Progenitor cell of endocrine pancreas (in vitro differentiated cells): ENCODE data around the gene SCN8A. TPM values are rescaled to one million over a fixed set of nuclear protein-coding genes. Genes with fewer than 3 reads are reported as not detected.
"Not testable (repeated sequence)": the region's sequence is repeated elsewhere in the genome, so short reads cannot be mapped to it uniquely, and the experiment has no call there.

Source experiments
- DNase-seq: peaks from one replicate; pipeline ENCODE4 v3.0.0; 2021; ENCODE audit warnings: low spot score; ENCODE audit not compliant: unreplicated experiment
- H3K27ac Mint-ChIP-seq: 2 replicates; pipeline ENCODE4 v1.8.0; 2021; ENCODE audit warnings: mild to moderate bottlenecking, moderate library complexity, mixed read lengths
- H3K27me3 Mint-ChIP-seq: 2 replicates; pipeline ENCODE4 v1.8.0; 2021; ENCODE audit warnings: mixed read lengths
- H3K36me3 Mint-ChIP-seq: 2 replicates; pipeline ENCODE4 v1.8.0; 2022; ENCODE audit warnings: mixed read lengths; ENCODE audit not compliant: insufficient read depth
- H3K4me1 Mint-ChIP-seq: 2 replicates; pipeline ENCODE4 v1.8.0; 2021; ENCODE audit warnings: low read depth, mixed read lengths
- H3K4me3 Mint-ChIP-seq: 2 replicates; pipeline ENCODE4 v1.8.0; 2021; ENCODE audit warnings: low read depth, mild to moderate bottlenecking, moderate library complexity, mixed read lengths
- H3K9me3 Mint-ChIP-seq: 2 replicates; pipeline ENCODE4 v1.8.0; 2021; ENCODE audit warnings: low read depth, mixed read lengths
- total RNA-seq: library from RNA; stranded (reverse); gene quantifications from 2 replicates; pipeline ENCODE4 v1.2.1, GENCODE V29; 2021
- TF ChIP-seq, protein P1 (sequence below): fragments of 200-600 bp; sonication (generic); IDR thresholded peaks from one replicate; pipeline ENCODE4 v1.5.0; 2021; ENCODE audit warnings: antibody characterized with exemption, mild to moderate bottlenecking; ENCODE audit not compliant: unreplicated experiment

The SCN8A gene
- total RNA-seq, 1 donor from 2014 or later: 9.8 TPM

DNA sequence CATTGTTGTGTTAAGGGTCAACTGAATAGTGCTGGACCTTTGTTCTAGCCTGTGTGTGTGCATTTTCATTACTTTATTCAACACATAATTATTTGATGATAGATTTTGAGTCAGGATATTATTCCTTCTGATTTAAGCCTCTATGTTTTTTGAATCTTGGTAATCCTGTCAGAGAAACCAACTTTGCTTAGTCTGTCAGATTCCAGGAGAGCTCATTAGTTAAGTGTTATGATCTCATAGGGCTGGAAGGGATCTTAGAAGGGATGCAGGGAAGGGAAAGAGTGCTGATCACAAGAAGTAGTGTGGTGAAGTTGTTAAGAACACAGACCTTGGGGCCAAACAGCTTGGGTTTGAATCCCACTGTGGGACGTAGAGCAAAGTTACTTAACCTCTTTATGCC, 52.9 kb downstream of the SCN8A start:
- H3K27ac Mint-ChIP-seq: no peak overlapping the region
- no peak for DNase-seq
- TF ChIP-seq, protein P1, sequence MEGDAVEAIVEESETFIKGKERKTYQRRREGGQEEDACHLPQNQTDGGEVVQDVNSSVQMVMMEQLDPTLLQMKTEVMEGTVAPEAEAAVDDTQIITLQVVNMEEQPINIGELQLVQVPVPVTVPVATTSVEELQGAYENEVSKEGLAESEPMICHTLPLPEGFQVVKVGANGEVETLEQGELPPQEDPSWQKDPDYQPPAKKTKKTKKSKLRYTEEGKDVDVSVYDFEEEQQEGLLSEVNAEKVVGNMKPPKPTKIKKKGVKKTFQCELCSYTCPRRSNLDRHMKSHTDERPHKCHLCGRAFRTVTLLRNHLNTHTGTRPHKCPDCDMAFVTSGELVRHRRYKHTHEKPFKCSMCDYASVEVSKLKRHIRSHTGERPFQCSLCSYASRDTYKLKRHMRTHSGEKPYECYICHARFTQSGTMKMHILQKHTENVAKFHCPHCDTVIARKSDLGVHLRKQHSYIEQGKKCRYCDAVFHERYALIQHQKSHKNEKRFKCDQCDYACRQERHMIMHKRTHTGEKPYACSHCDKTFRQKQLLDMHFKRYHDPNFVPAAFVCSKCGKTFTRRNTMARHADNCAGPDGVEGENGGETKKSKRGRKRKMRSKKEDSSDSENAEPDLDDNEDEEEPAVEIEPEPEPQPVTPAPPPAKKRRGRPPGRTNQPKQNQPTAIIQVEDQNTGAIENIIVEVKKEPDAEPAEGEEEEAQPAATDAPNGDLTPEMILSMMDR: no peak
- no peaks in the 10 kb centered on the region for H3K27me3 Mint-ChIP-seq
- peaks cover 7% of the 10 kb centered on the region for H3K9me3 Mint-ChIP-seq
- H3K4me3 Mint-ChIP-seq: no peak overlapping the region
- peaks cover 7% of the 10 kb centered on the region for H3K36me3 Mint-ChIP-seq
- H3K4me1 Mint-ChIP-seq: peaks cover 2% of the 10 kb centered on the region

DNA sequence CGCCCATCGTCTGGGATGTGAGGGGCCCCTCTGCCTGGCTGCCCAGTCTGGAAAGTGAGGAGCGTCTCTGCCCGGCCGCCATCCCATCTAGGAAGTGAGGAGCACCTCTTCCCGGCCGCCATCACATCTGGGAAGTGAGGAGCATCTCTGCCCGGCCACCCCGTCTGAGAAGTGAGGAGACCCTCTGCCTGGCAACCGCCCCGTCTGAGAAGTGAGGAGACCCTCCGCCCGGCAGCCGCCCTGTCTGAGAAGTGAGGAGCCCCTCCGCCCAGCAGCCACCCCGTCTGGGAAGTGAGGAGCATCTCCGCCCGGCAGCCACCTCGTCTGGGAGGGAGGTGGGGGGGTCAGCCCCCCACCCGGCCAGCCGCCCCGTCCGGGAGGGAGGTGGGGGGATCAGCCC, 53.7 kb downstream of the SCN8A start:
- DNase-seq, H3K36me3 Mint-ChIP-seq, H3K4me3 Mint-ChIP-seq, H3K9me3 Mint-ChIP-seq, H3K27me3 Mint-ChIP-seq, H3K27ac Mint-ChIP-seq, H3K4me1 Mint-ChIP-seq: not testable (repeated sequence)

DNA sequence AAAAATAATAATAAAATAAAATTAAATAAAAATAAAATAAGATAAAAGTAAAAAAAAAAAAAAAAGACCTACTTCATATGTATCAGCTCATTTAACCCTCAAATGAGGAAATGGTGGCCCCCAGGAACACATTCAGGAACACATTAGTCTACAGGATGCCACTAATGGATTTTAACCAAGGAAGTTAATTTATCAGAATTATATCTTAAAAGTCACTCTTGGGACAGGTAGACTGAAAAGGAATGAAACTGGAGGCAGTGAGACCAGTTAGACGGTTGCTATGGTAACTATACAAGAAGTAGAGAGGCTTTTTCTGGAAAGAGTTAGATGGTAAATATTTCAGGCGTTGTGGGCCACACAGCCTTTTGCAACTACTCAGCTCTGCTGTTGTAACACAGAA, 54.9 kb downstream of the SCN8A start:
- H3K4me1 Mint-ChIP-seq: peaks cover 2% of the 10 kb centered on the region
- TF ChIP-seq, protein P1: no peak
- peaks cover 14% of the 10 kb centered on the region for H3K36me3 Mint-ChIP-seq

GRCh38 chr12:51647647-51648046, 56.6 kb downstream of the SCN8A start:
- no peaks in the 10 kb centered on the region for H3K27me3 Mint-ChIP-seq
- H3K27ac Mint-ChIP-seq: no peak overlapping the region
- H3K36me3 Mint-ChIP-seq: peaks cover 14% of the 10 kb centered on the region
- peaks cover under 1% of the 10 kb centered on the region for H3K4me1 Mint-ChIP-seq
- TF ChIP-seq, protein P1: no peak
- H3K9me3 Mint-ChIP-seq: peaks cover 15% of the 10 kb centered on the region
- H3K4me3 Mint-ChIP-seq: no peak overlapping the region
- DNase-seq: no peak

More for the DNA sequence above, 54.9 kb downstream of the SCN8A start:
- no peak overlapping the region for H3K27ac Mint-ChIP-seq
- DNase-seq: no peak
- no peak overlapping the region for H3K4me3 Mint-ChIP-seq
- H3K9me3 Mint-ChIP-seq: peaks cover 15% of the 10 kb centered on the region
- no peaks in the 10 kb centered on the region for H3K27me3 Mint-ChIP-seq

DNA sequence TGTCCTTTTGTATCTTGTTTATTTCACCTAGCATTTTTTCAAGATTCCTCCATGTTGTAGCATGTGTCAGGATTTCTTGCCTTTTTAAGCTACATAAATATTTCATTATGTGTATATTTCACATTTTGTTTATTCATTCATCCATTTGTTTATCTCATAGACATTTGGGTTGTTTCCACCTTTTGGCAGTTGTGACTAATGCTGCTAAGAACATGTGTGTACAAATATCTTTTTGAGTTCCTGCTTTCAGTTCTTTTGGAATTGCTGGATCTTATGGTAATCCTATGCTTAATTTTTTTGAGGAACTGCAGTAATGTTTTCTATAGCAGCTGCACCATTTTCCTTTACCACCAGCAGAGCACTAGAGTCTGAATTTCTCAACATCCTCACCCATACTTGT, 62.4 kb downstream of the SCN8A start:
- Mint-ChIP-seq H3K4me3 (no peak overlapping the region), H3K27me3 (no peaks in the 10 kb centered on the region), H3K4me1 (no peaks in the 10 kb centered on the region), H3K36me3 (peaks cover 7% of the 10 kb centered on the region), H3K9me3 (peaks cover 21% of the 10 kb centered on the region), H3K27ac (no peak overlapping the region)
- no peak for DNase-seq
- TF ChIP-seq, protein P1: no peak

GRCh38 chr12:51661199-51661598, 70.2 kb downstream of the SCN8A start:
- DNase-seq: no peak
- peaks cover 13% of the 10 kb centered on the region for H3K4me1 Mint-ChIP-seq
- H3K9me3 Mint-ChIP-seq: peaks cover 13% of the 10 kb centered on the region
- H3K4me3 Mint-ChIP-seq: no peak overlapping the region
- H3K36me3 Mint-ChIP-seq: no peaks in the 10 kb centered on the region
- no peak overlapping the region for H3K27ac Mint-ChIP-seq
- TF ChIP-seq, protein P1: no peak
- no peaks in the 10 kb centered on the region for H3K27me3 Mint-ChIP-seq
